ENCODE data around the gene SLIT3.
A peak's percentile ranks its signal among the peaks of the same experiment; 100 is the strongest.

SLIT3 gene

GRCh38 chr5:169318556-169318955 lies 17.6 kb upstream of the SLIT3 start:
- no peak overlapping the region for H3K4me3 ChIP-seq (ENCODE audit: low read depth, low read length)
- TF ChIP-seq CTCF (IDR thresholded peaks at IDR 0.05; ENCODE audit: insufficient read depth, low read depth, low read length, missing control alignments): no peak
- DNase-seq (ENCODE audit: low read depth): no peak

GRCh38 chr5:169307646-169308045 lies 6.7 kb upstream of the SLIT3 start:
- no peak for TF ChIP-seq CTCF (IDR thresholded peaks at IDR 0.05; ENCODE audit: insufficient read depth, low read depth, low read length, missing control alignments)

GRCh38 chr5:169305366-169305765 lies 4.4 kb upstream of the SLIT3 start:
- TF ChIP-seq CTCF (IDR thresholded peaks at IDR 0.05; ENCODE audit: insufficient read depth, low read depth, low read length, missing control alignments): no peak
- no peak for DNase-seq (ENCODE audit: low read depth)
- H3K4me3 ChIP-seq (ENCODE audit: low read depth, low read length): no peak overlapping the region

More at GRCh38 chr5:169307646-169308045, 6.7 kb upstream of the SLIT3 start:
- DNase-seq (ENCODE audit: low read depth): no peak
- no peak overlapping the region for H3K4me3 ChIP-seq (ENCODE audit: low read depth, low read length)

- DNase-seq (ENCODE audit: low read depth): no peak
- TF ChIP-seq CTCF (IDR thresholded peaks at IDR 0.05; ENCODE audit: insufficient read depth, low read depth, low read length, missing control alignments): no peak
- no peak overlapping the region for H3K4me3 ChIP-seq (ENCODE audit: low read depth, low read length)
These were observed 3.2 kb upstream of the SLIT3 start for GRCh38 chr5:169304175-169304574.

- DNase-seq (ENCODE audit: low read depth): no peak
- no peak overlapping the region for H3K4me3 ChIP-seq (ENCODE audit: low read depth, low read length)
- TF ChIP-seq CTCF (IDR thresholded peaks at IDR 0.05; ENCODE audit: insufficient read depth, low read depth, low read length, missing control alignments): no peak
These were observed 2.2 kb upstream of the SLIT3 start for GRCh38 chr5:169303119-169303515.

- peak; percentile 86 for TF ChIP-seq CTCF (IDR thresholded peaks at IDR 0.05; ENCODE audit: insufficient read depth, low read depth, low read length, missing control alignments)
- no peak overlapping the region for H3K4me3 ChIP-seq (ENCODE audit: low read depth, low read length)
- peak; percentile 80 for DNase-seq (ENCODE audit: low read depth)
These were observed 1.7 kb upstream of the SLIT3 start for GRCh38 chr5:169302491-169303118.

- H3K4me3 ChIP-seq (ENCODE audit: low read depth, low read length): no peak overlapping the region
- no peak for TF ChIP-seq CTCF (IDR thresholded peaks at IDR 0.05; ENCODE audit: insufficient read depth, low read depth, low read length, missing control alignments)
- no peak for DNase-seq (ENCODE audit: low read depth)
These were observed 1.0 kb upstream of the SLIT3 start for GRCh38 chr5:169301986-169302385.

Data from GM12865 (cell line).